DMS 273 (cell line): ENCODE measurements around the gene IL4.
A peak's percentile ranks its signal among the peaks of the same experiment; 100 is the strongest.
"Not testable (repeated sequence)": the region's sequence is repeated elsewhere in the genome, so short reads cannot be mapped to it uniquely, and the experiment has no call there.

Experiments used
- DNase-seq: peaks from one replicate; lab custom pipeline; 2025; ENCODE audit not compliant: unreplicated experiment; lab: John Stamatoyannopoulos, UW

Gene IL4

GRCh38 chr5:132673939-132674630 lies at the start of gene IL4:
IL4 (plus strand) TSS chr5:132673989; CDS start chr5:132674051, 62 bp downstream.
- DNase-seq, result peak; percentile 23

GRCh38 chr5:132627470-132627869 lies 46.3 kb upstream of the IL4 start:
- DNase-seq, result no peak

- no peak for DNase-seq
Measured at GRCh38 chr5:132628814-132629213, 45.0 kb upstream of the IL4 start.

- no peak for DNase-seq
Measured at GRCh38 chr5:132629230-132629944, 44.4 kb upstream of the IL4 start.

GRCh38 chr5:132633587-132633986 lies 40.2 kb upstream of the IL4 start:
- not testable (repeated sequence) for DNase-seq

- DNase-seq, result no peak
Measured at GRCh38 chr5:132635873-132636272, 37.9 kb upstream of the IL4 start.

- no peak for DNase-seq
Measured at GRCh38 chr5:132637241-132637640, 36.5 kb upstream of the IL4 start.

- no peak for DNase-seq
Measured at GRCh38 chr5:132639706-132640130, 34.1 kb upstream of the IL4 start.

GRCh38 chr5:132640613-132641012 lies 33.2 kb upstream of the IL4 start:
- no peak for DNase-seq

- no peak for DNase-seq
Measured at GRCh38 chr5:132641241-132641723, 32.5 kb upstream of the IL4 start.

GRCh38 chr5:132641841-132642240 lies 31.9 kb upstream of the IL4 start:
- DNase-seq, result no peak

GRCh38 chr5:132644177-132644576 lies 29.6 kb upstream of the IL4 start:
- no peak for DNase-seq

- DNase-seq, result no peak
Measured at GRCh38 chr5:132646583-132647266, 27.1 kb upstream of the IL4 start.

GRCh38 chr5:132647473-132647872 lies 26.3 kb upstream of the IL4 start:
- DNase-seq, result no peak

- no peak for DNase-seq
Measured at GRCh38 chr5:132648355-132648754, 25.4 kb upstream of the IL4 start.

GRCh38 chr5:132651838-132652469 lies 21.8 kb upstream of the IL4 start:
- no peak for DNase-seq

GRCh38 chr5:132653716-132654115 lies 20.1 kb upstream of the IL4 start:
- DNase-seq, result peak; percentile 72

GRCh38 chr5:132655821-132656773 lies 17.7 kb upstream of the IL4 start:
- peak; percentile 56 for DNase-seq

GRCh38 chr5:132656774-132657355 lies 16.9 kb upstream of the IL4 start:
- DNase-seq, result no peak
